Measurements from ENCODE around the gene SLC5A8.

The SLC5A8 gene

GRCh38 chr12:101209319-101210302, at the start of gene SLC5A8:
Gene SLC5A8 (minus strand): TSS chr12:101210238. CDS start chr12:101209848, 390 bp downstream.
- DNase-seq (ENCODE audit: low read depth in 3 of 3): no peak

- no peak for DNase-seq (ENCODE audit: low read depth in 3 of 3)
These were observed 47.3 kb upstream of the SLC5A8 start for GRCh38 chr12:101257357-101257756.

- DNase-seq (ENCODE audit: low read depth in 3 of 3): no peak
These were observed 46.2 kb upstream of the SLC5A8 start for GRCh38 chr12:101256266-101256665.

GRCh38 chr12:101243616-101244015, 33.6 kb upstream of the SLC5A8 start:
- no peak for DNase-seq (ENCODE audit: low read depth in 3 of 3)

GRCh38 chr12:101243074-101243473, 33.0 kb upstream of the SLC5A8 start:
- no peak for DNase-seq (ENCODE audit: low read depth in 3 of 3)

GRCh38 chr12:101238800-101239329, 28.8 kb upstream of the SLC5A8 start:
- no peak for DNase-seq (ENCODE audit: low read depth in 3 of 3)

GRCh38 chr12:101238306-101238705, 28.3 kb upstream of the SLC5A8 start:
- no peak for DNase-seq (ENCODE audit: low read depth in 3 of 3)

GRCh38 chr12:101235686-101236085, 25.6 kb upstream of the SLC5A8 start:
- no peak for DNase-seq (ENCODE audit: low read depth in 3 of 3)

- no peak for DNase-seq (ENCODE audit: low read depth in 3 of 3)
These were observed 21.6 kb upstream of the SLC5A8 start for GRCh38 chr12:101231636-101232035.

GRCh38 chr12:101230547-101230946, 20.5 kb upstream of the SLC5A8 start:
- no peak for DNase-seq (ENCODE audit: low read depth in 3 of 3)

GRCh38 chr12:101229841-101230241, 19.8 kb upstream of the SLC5A8 start:
- DNase-seq (ENCODE audit: low read depth in 3 of 3): no peak

GRCh38 chr12:101221301-101221700, 11.3 kb upstream of the SLC5A8 start:
- no peak for DNase-seq (ENCODE audit: low read depth in 3 of 3)

- DNase-seq (ENCODE audit: low read depth in 3 of 3): no peak
These were observed 6.8 kb upstream of the SLC5A8 start for GRCh38 chr12:101216810-101217209.

- no peak for DNase-seq (ENCODE audit: low read depth in 3 of 3)
These were observed 2.8 kb downstream of the SLC5A8 start for GRCh38 chr12:101207086-101207780.

- DNase-seq (ENCODE audit: low read depth in 3 of 3): no peak
These were observed 5.3 kb downstream of the SLC5A8 start for GRCh38 chr12:101204602-101205304.

- no peak for DNase-seq (ENCODE audit: low read depth in 3 of 3)
These were observed 9.2 kb downstream of the SLC5A8 start for GRCh38 chr12:101200824-101201223.

- no peak for DNase-seq (ENCODE audit: low read depth in 3 of 3)
These were observed 9.9 kb downstream of the SLC5A8 start for GRCh38 chr12:101200145-101200544.

GRCh38 chr12:101186291-101186690, 23.7 kb downstream of the SLC5A8 start:
- no peak for DNase-seq (ENCODE audit: low read depth in 3 of 3)

GRCh38 chr12:101181776-101182175, 28.3 kb downstream of the SLC5A8 start:
- no peak for DNase-seq (ENCODE audit: low read depth in 3 of 3)

- DNase-seq (ENCODE audit: low read depth in 3 of 3): no peak
These were observed 35.5 kb downstream of the SLC5A8 start for GRCh38 chr12:101174541-101174940.

GRCh38 chr12:101173197-101173749, 36.8 kb downstream of the SLC5A8 start:
- DNase-seq (ENCODE audit: low read depth in 3 of 3): no peak

- no peak for DNase-seq (ENCODE audit: low read depth in 3 of 3)
These were observed 37.7 kb downstream of the SLC5A8 start for GRCh38 chr12:101172316-101172715.
